ENCODE measurements around the gene JAKMIP2. TPM values are rescaled to one million over a fixed set of nuclear protein-coding genes. Genes with fewer than 3 reads are reported as not detected.

The JAKMIP2 gene
- total RNA-seq, 1 donor from 2014 or later: not detected

DNA sequence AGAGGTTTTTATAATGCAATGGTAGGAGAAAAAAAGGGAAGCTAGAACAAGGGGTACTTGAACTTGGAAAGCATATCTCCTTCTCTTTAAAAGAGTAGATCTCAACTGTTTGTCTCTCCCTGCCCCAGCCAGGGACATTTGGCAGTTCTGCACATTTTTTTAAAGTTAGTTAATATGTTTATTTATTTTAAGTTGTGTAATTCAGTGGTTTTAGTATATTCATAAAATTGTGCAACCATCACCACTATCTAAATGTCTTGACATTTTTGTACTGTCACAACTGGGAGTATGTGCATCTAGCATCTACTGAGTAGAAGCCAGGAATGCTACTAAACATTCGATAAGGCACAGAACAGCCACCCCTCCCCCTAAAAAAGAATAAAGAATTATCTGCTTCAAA lies 169.2 kb downstream of the JAKMIP2 start:
- no peaks in the 10 kb centered on the region for H3K36me3 ChIP-seq (ENCODE audit: control insufficient read depth, insufficient read depth, low read length)
- TF ChIP-seq, protein P1, sequence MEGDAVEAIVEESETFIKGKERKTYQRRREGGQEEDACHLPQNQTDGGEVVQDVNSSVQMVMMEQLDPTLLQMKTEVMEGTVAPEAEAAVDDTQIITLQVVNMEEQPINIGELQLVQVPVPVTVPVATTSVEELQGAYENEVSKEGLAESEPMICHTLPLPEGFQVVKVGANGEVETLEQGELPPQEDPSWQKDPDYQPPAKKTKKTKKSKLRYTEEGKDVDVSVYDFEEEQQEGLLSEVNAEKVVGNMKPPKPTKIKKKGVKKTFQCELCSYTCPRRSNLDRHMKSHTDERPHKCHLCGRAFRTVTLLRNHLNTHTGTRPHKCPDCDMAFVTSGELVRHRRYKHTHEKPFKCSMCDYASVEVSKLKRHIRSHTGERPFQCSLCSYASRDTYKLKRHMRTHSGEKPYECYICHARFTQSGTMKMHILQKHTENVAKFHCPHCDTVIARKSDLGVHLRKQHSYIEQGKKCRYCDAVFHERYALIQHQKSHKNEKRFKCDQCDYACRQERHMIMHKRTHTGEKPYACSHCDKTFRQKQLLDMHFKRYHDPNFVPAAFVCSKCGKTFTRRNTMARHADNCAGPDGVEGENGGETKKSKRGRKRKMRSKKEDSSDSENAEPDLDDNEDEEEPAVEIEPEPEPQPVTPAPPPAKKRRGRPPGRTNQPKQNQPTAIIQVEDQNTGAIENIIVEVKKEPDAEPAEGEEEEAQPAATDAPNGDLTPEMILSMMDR (IDR thresholded peaks at IDR 0.05; ENCODE audit: insufficient read depth, low read length, severe bottlenecking): no peak
- peaks cover 2% of the 10 kb centered on the region for H3K27me3 ChIP-seq (ENCODE audit: control insufficient read depth, insufficient read depth, low read length)
- DNase-seq (ENCODE audit: low read depth) (peak; percentile 59), FAIRE-seq (no peak)
- H3K4me3 ChIP-seq (ENCODE audit: low read depth, low read length): no peak overlapping the region

DNA sequence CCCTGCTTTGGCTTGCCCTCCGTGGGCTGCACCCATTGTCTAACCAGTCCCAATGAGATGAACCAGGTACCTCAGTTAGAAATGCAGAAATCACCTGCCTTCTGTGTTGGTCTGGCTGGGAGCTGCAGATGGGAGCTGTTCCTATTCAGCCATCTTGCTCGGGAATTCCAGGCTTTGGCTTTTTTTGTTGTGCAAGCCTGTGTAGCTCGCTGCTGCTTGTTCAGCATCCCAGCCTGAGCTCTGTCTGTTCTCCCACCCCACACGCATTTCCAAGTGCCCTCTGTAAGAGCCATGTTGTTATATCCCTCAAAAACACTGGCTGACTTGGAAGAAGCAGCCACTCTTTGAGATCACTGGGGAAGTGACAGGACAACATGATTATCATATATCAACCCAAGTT lies 171.0 kb downstream of the JAKMIP2 start:
- Histone ChIP-seq H3K36me3 (ENCODE audit: control insufficient read depth, insufficient read depth, low read length) (no peaks in the 10 kb centered on the region), H3K27me3 (ENCODE audit: control insufficient read depth, insufficient read depth, low read length) (peaks cover 2% of the 10 kb centered on the region), H3K4me3 (ENCODE audit: low read depth, low read length) (no peak overlapping the region)
- TF ChIP-seq, protein P1 (IDR thresholded peaks at IDR 0.05; ENCODE audit: insufficient read depth, low read length, severe bottlenecking): no peak
- DNase-seq (ENCODE audit: low read depth) (no peak), FAIRE-seq (no peak)

DNA sequence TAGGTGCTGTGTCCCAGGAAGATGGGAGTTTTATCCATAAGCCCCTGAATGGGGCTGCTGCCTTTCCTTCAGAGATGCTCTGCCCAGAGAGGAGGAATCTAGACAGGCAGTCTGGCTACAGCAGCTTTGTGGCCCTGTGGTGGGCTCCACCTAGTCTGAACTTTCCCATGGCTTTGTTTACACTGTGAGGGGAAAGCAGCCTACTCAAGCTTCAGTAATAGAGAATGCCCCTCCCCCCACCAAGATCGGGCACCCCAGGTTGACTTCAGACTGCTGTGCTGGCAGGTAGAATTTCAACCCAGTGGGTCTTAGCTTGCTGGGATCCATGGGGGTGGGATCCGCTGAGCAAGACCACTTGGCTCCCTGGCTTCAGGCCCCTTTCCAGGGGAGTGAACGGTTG lies 171.7 kb downstream of the JAKMIP2 start:
- FAIRE-seq: no peak
- H3K27me3 ChIP-seq (ENCODE audit: control insufficient read depth, insufficient read depth, low read length): peaks cover 2% of the 10 kb centered on the region
- no peak for DNase-seq (ENCODE audit: low read depth)
- H3K36me3 ChIP-seq (ENCODE audit: control insufficient read depth, insufficient read depth, low read length): no peaks in the 10 kb centered on the region
- TF ChIP-seq, protein P1 (IDR thresholded peaks at IDR 0.05; ENCODE audit: insufficient read depth, low read length, severe bottlenecking): no peak
- H3K4me3 ChIP-seq (ENCODE audit: low read depth, low read length): no peak overlapping the region

DNA sequence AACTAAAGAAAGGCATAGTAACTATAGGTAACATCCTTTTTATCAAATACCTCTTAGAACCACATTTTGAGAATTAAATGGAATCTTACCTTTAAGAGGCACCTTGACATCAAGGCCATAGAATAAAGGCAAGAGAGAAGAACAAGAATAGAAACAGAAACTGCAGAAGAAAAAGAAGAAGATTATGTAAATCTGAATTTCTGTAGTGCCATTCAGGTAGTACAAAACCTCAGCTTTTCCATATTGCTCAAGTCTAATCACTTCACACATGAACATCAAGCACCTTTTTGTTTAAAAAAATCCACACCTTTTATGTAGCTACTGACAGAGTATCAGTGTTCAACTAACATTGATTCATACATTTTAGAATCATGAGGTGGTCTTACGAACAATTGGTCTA lies 180.9 kb downstream of the JAKMIP2 start:
- no peak for FAIRE-seq
- no peak overlapping the region for H3K4me3 ChIP-seq (ENCODE audit: low read depth, low read length)
- peaks cover 2% of the 10 kb centered on the region for H3K27me3 ChIP-seq (ENCODE audit: control insufficient read depth, insufficient read depth, low read length)
- no peak for DNase-seq (ENCODE audit: low read depth)
- TF ChIP-seq, protein P1 (IDR thresholded peaks at IDR 0.05; ENCODE audit: insufficient read depth, low read length, severe bottlenecking): no peak
- no peaks in the 10 kb centered on the region for H3K36me3 ChIP-seq (ENCODE audit: control insufficient read depth, insufficient read depth, low read length)

DNA sequence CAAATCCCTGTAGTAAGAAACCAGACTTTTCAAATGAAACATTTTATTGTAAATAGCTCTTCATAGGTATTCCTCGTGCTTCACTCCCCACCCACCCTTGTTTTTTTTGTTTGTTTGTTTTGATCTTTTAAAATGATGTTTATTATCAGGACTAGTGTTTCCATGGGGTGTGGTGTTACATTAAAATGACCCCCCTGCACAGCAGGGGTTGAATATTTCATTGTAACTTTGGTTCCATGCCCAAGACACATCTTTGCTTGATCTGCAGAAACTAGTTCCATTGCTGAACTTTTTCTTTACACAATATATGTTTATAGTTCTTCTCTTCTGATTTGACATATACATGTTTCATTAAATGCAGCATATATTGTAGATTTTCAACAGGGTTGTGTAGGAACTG lies 191.4 kb downstream of the JAKMIP2 start:
- FAIRE-seq (no peak), DNase-seq (ENCODE audit: low read depth) (no peak)
- Histone ChIP-seq H3K36me3 (ENCODE audit: control insufficient read depth, insufficient read depth, low read length) (no peaks in the 10 kb centered on the region), H3K27me3 (ENCODE audit: control insufficient read depth, insufficient read depth, low read length) (peaks cover 6% of the 10 kb centered on the region), H3K4me3 (ENCODE audit: low read depth, low read length) (no peak overlapping the region)
- TF ChIP-seq, protein P1 (IDR thresholded peaks at IDR 0.05; ENCODE audit: insufficient read depth, low read length, severe bottlenecking): no peak

DNA sequence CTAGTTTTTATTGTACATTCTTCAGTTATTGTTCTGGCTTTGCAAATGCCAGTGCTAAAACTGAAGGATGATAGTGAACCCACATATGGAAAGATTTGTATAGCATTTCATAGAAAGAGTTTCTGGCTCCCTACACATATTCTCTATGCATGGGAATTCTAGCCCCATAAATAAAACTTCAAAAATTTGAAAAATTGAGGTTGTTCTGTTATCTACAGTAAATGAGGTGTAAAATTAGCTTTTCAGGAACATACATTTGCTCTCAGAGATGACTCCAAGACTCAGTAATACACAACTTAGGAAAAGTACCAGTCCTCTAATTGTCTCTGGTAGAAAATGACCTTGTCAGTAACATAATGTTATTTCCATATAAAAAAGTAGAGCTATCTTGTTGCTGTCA lies 192.4 kb downstream of the JAKMIP2 start:
- FAIRE-seq (no peak), DNase-seq (ENCODE audit: low read depth) (no peak)
- TF ChIP-seq, protein P1 (IDR thresholded peaks at IDR 0.05; ENCODE audit: insufficient read depth, low read length, severe bottlenecking): no peak
- Histone ChIP-seq H3K4me3 (ENCODE audit: low read depth, low read length) (no peak overlapping the region), H3K27me3 (ENCODE audit: control insufficient read depth, insufficient read depth, low read length) (peaks cover 6% of the 10 kb centered on the region), H3K36me3 (ENCODE audit: control insufficient read depth, insufficient read depth, low read length) (no peaks in the 10 kb centered on the region)

All from bronchial epithelial cell (primary cell).